ENCODE results near the gene HHAT. TPM values are rescaled to one million over a fixed set of nuclear protein-coding genes. Genes with fewer than 3 reads are reported as not detected.

HHAT gene
- total and polyA plus RNA-seq, 2 donors (not counting 3 experiments of a cell fraction or from before 2014, with no cell fraction given) = 2.4 to 4.3 TPM

GRCh38 chr1:210487021-210487420, 158.3 kb downstream of the HHAT start:
- no peak overlapping the region for H3K27ac ChIP-seq (ENCODE audit: insufficient read depth, low read depth, low read length)
- intact Hi-C loops (cut with micrococcal nuclease) = no loop called here
- dilution Hi-C loops (cut with MboI; ENCODE audit: extremely low pct_ligation_motif_present, low sequenced_read_pairs) = no loop called here
- no peak for FAIRE-seq
- H3K4me3 ChIP-seq (replicated peaks in 1 of 3; ENCODE audit: insufficient read depth in 1 of 3, low read depth in 1 of 3, low read length in 3 of 3) = no peak overlapping the region
- H3K27me3 ChIP-seq (ENCODE audit: control insufficient read depth in 2 of 2, insufficient read depth in 2 of 2, low read length in 2 of 2) = no peaks in the 10 kb centered on the region
- no peak overlapping the region for H3K4me2 ChIP-seq (ENCODE audit: insufficient read depth, low read length)
- H3K4me1 ChIP-seq (ENCODE audit: control insufficient read depth, extremely low read depth, insufficient read depth, low read length) = no peaks in the 10 kb centered on the region
- no peak overlapping the region for H3K9ac ChIP-seq (replicated peaks; ENCODE audit: extremely low read depth, insufficient read depth, low read length)
- TF ChIP-seq EZH2 (IDR thresholded peaks at IDR 0.05; ENCODE audit: borderline replicate concordance, low read depth, low read length, severe bottlenecking) = no peak
- TF ChIP-seq JUN (IDR thresholded peaks at IDR 0.05; ENCODE audit: borderline replicate concordance, insufficient read depth, insufficient read length, low read depth) = no peak
- TF ChIP-seq MAX (IDR thresholded peaks at IDR 0.05; ENCODE audit: insufficient read depth, insufficient read length) = no peak
- no peak for TF ChIP-seq CTCF (IDR thresholded peaks at IDR 0.05; ENCODE audit: extremely low read depth in 1 of 2, insufficient read depth in 1 of 2, low read depth in 1 of 2, low read length in 2 of 2)
- TF ChIP-seq GATA2 (IDR thresholded peaks at IDR 0.05; ENCODE audit: insufficient read depth, insufficient read length, low read depth, low read length) = no peak
- TF ChIP-seq MYC (IDR thresholded peaks at IDR 0.05; ENCODE audit: low read depth, low read length) = no peak
- no peak for TF ChIP-seq FOS (IDR thresholded peaks at IDR 0.05; ENCODE audit: borderline replicate concordance, insufficient read depth, low read length)
- no peak for TF ChIP-seq POLR2A (IDR thresholded peaks at IDR 0.05; ENCODE audit: low read depth, low read length)
- TF ChIP-seq POLR2AphosphoS5 (IDR thresholded peaks at IDR 0.05; ENCODE audit: insufficient read depth, low read depth, low read length) = no peak
- H2AFZ ChIP-seq (ENCODE audit: low read depth, low read length) = no peak overlapping the region
- no peaks in the 10 kb centered on the region for H3K36me3 ChIP-seq (ENCODE audit: control insufficient read depth in 2 of 2, extremely low read depth in 1 of 2, insufficient read depth in 2 of 2, low read length in 2 of 2)
- ChIA-PET CTCF (interaction anchor here (0.7 kb wide), 1 partner anchor 40 kb away, joined by 3 read pairs; no protein-coding TSS in a partner anchor), POLR2A (no interaction called here)
- no peaks in the 10 kb centered on the region for H4K20me1 ChIP-seq (replicated peaks; ENCODE audit: control insufficient read depth, extremely low read depth, insufficient read depth, low read length)
- no peaks in the 10 kb centered on the region for H3K9me3 ChIP-seq (replicated peaks; ENCODE audit: control insufficient read depth, insufficient read depth, low read length)
- no peak for DNase-seq (ENCODE audit: low read depth, low spot score)
- no peaks in the 10 kb centered on the region for H3K9me1 ChIP-seq (replicated peaks; ENCODE audit: control insufficient read depth, extremely low read depth, insufficient read depth, low read length)
- no peaks in the 10 kb centered on the region for H3K79me2 ChIP-seq (ENCODE audit: control insufficient read depth, insufficient read depth, low read length)
- BruUV-seq (replicated peaks) = no TSS peak
